OCI-LY3 (cell line): ENCODE data around the gene VAV3.

Experiments
- H2AFZ ChIP-seq: fragments of 200-600, 300-600 bp; shearing (Covaris generic); 2 replicates; pipeline ENCODE4 v1.6.0; 2014; ENCODE audit warnings: antibody characterized with exemption, low read depth, low read length
- H3K27ac ChIP-seq: fragments of 200-600, 300-600 bp; sonication (generic); 2 replicates; pipeline ENCODE4 v1.5.1; 2014; ENCODE audit warnings: mild to moderate bottlenecking, low read length, moderate library complexity, mixed read lengths
- H3K27me3 ChIP-seq: fragments of 200-600, 300-600 bp; sonication (generic); 2 replicates; pipeline ENCODE4 v1.6.1; 2014; ENCODE audit warnings: low read depth, low read length, mixed read lengths
- H3K36me3 ChIP-seq: fragments of 200-600, 300-600 bp; sonication (generic); replicated peaks from 2 replicates; pipeline ENCODE3; 2014; ENCODE audit warnings: low read depth, low read length, mixed read lengths
- H3K4me1 ChIP-seq: fragments of 300-600, 200-600 bp; sonication (generic); 2 replicates; pipeline ENCODE4 v1.6.1; 2014; ENCODE audit warnings: low read length, mixed read lengths
- H3K4me2 ChIP-seq: fragments of 200-600, 300-600 bp; sonication (generic); 2 replicates; pipeline ENCODE4 v1.6.1; 2014; ENCODE audit warnings: low read length, mixed read lengths
- H3K4me3 ChIP-seq: fragments of 300-600, 200-600 bp; sonication (generic); 2 replicates; pipeline ENCODE4 v1.5.1; 2014; ENCODE audit warnings: antibody characterized with exemption, mild to moderate bottlenecking, low read length, moderate library complexity
- H3K79me2 ChIP-seq: fragments of 300-600, 200-600 bp; shearing (Covaris generic); 2 replicates; pipeline ENCODE4 v1.6.1; 2014; ENCODE audit warnings: mild to moderate bottlenecking, low read length, mixed read lengths
- H3K9ac ChIP-seq: fragments of 300-600, 200-600 bp; shearing (Covaris generic); 2 replicates; pipeline ENCODE4 v1.6.0; 2014; ENCODE audit warnings: mild to moderate bottlenecking, low read length, moderate library complexity
- H3K9me3 ChIP-seq: fragments of 200-600, 300-600 bp; shearing (Covaris generic); 2 replicates; pipeline ENCODE4 v1.6.1; 2014; ENCODE audit warnings: low read length, mixed read lengths; ENCODE audit not compliant: insufficient read depth
- H4K20me1 ChIP-seq: fragments of 200-600, 300-600 bp; sonication (generic); 2 replicates; pipeline ENCODE4 v1.6.1; 2016; ENCODE audit warnings: low read length, mixed read lengths; ENCODE audit not compliant: insufficient read depth
- EZH2phosphoT487 ChIP-seq: fragments of 200-600 bp; shearing (Covaris generic); IDR thresholded peaks from 2 replicates; pipeline ENCODE4 v1.6.1; 2018; ENCODE audit warnings: antibody characterized with exemption, mixed run types, low read depth
- TF ChIP-seq, protein P1 (sequence below): fragments of 200-600, 300-600 bp; sonication (generic); IDR thresholded peaks from 2 replicates; pipeline ENCODE4 v1.5.1; 2014; ENCODE audit warnings: antibody characterized with exemption, low read length, low read depth

Gene VAV3

DNA sequence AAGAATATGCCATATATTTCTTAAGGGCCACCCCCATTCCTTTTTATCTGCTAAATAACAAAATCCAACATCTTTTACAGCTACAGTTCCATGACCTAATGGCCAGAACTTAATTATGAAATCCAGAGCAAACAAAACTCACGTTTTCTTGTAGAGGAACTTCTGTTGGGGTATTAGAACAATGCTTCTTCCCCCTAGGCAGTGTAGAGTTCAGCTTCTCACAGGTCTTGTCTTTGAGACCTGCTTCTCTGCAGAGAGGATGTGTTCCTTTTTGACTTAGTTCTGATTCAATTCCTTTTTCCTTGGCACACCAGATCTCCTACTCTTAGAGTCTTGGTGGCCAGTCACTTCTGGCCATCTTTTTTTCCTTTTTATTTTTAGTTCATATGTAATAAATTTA, 22.2 kb downstream of the VAV3 start:
- H3K4me2 ChIP-seq: no peak overlapping the region
- no peak for TF ChIP-seq EZH2phosphoT487
- TF ChIP-seq, protein P1, sequence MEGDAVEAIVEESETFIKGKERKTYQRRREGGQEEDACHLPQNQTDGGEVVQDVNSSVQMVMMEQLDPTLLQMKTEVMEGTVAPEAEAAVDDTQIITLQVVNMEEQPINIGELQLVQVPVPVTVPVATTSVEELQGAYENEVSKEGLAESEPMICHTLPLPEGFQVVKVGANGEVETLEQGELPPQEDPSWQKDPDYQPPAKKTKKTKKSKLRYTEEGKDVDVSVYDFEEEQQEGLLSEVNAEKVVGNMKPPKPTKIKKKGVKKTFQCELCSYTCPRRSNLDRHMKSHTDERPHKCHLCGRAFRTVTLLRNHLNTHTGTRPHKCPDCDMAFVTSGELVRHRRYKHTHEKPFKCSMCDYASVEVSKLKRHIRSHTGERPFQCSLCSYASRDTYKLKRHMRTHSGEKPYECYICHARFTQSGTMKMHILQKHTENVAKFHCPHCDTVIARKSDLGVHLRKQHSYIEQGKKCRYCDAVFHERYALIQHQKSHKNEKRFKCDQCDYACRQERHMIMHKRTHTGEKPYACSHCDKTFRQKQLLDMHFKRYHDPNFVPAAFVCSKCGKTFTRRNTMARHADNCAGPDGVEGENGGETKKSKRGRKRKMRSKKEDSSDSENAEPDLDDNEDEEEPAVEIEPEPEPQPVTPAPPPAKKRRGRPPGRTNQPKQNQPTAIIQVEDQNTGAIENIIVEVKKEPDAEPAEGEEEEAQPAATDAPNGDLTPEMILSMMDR: no peak
- H3K9ac ChIP-seq: no peak overlapping the region
- H3K79me2 ChIP-seq: no peaks in the 10 kb centered on the region
- no peaks in the 10 kb centered on the region for H3K9me3 ChIP-seq
- H3K27me3 ChIP-seq: peaks cover 17% of the 10 kb centered on the region
- no peaks in the 10 kb centered on the region for H3K36me3 ChIP-seq
- H3K27ac ChIP-seq: no peak overlapping the region
- no peaks in the 10 kb centered on the region for H4K20me1 ChIP-seq
- H3K4me1 ChIP-seq: no peaks in the 10 kb centered on the region
- no peak overlapping the region for H3K4me3 ChIP-seq
- H2AFZ ChIP-seq: no peak overlapping the region

DNA sequence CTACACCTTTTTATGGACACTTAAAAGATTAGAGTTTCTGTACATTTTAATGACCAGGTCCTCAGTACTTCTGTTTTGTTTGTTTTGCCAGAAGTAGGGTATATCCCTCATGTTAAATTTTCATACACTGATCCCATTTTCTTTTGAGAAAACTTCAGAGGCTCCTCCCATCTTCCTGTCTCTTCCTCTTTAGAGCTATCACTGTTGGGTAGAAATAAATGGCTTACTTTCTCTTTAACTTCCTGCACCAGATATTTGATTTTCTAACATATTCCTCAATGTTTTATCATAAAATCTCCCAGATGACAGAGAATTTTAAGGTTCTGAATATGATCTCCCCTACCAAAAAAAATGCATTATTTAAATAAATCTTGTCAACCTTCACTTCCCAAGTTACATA, 23.4 kb downstream of the VAV3 start:
- H3K79me2 ChIP-seq: no peaks in the 10 kb centered on the region
- H3K36me3 ChIP-seq: no peaks in the 10 kb centered on the region
- H2AFZ ChIP-seq: no peak overlapping the region
- H3K4me1 ChIP-seq: peaks cover 7% of the 10 kb centered on the region
- H3K4me2 ChIP-seq: no peak overlapping the region
- no peak overlapping the region for H3K4me3 ChIP-seq
- H3K9me3 ChIP-seq: no peaks in the 10 kb centered on the region
- H4K20me1 ChIP-seq: no peaks in the 10 kb centered on the region
- H3K27ac ChIP-seq: no peak overlapping the region
- peaks cover 23% of the 10 kb centered on the region for H3K27me3 ChIP-seq
- H3K9ac ChIP-seq: no peak overlapping the region
- TF ChIP-seq EZH2phosphoT487: no peak
- TF ChIP-seq, protein P1: no peak

DNA sequence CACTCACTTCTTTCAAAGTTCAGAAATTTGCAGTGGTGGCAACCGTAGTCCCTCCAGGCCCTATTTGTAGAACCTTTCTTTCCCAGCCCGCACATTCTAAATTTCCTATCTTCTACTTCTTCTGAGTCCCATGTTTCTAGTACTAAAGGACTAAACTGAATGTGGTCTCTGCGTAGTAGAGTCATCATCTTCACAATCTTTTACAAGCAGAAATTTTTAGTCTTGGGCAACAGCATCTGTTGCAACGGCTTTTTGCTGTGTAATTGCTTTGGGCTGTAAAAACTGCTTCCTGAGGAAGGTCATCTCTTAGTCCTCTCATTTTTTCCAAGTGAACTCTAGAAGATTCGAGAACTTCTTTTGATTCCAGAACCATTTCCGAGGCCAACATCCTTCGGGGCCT, 23.9 kb downstream of the VAV3 start:
- no peak overlapping the region for H3K4me3 ChIP-seq
- H3K79me2 ChIP-seq: no peaks in the 10 kb centered on the region

DNA sequence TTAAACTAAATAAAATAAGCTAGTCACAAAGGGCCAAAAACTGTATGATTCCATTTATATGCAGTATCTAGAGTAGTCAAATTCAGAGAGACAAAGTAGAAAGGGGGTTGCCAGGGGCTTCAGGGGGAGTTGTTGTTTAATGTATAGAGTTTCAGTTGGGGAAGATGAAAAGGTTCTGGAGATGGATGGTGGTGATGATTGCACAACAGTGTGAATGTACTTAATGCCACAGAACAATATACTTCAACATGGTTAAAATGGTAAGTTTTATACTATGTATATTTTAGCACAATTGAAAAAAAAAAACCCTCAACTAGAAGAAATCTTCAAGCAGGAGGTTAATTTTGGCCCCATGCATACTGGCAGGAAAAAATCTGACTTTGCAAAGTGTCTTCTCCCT, 24.3 kb downstream of the VAV3 start:
- Histone ChIP-seq H4K20me1 (no peaks in the 10 kb centered on the region), H3K27ac (no peak overlapping the region), H3K4me2 (no peak overlapping the region), H3K36me3 (no peaks in the 10 kb centered on the region), H3K4me1 (peaks cover 15% of the 10 kb centered on the region), H3K27me3 (peaks cover 23% of the 10 kb centered on the region), H3K9ac (no peak overlapping the region), H3K4me3 (no peak overlapping the region), H2AFZ (no peak overlapping the region), H3K79me2 (no peaks in the 10 kb centered on the region), H3K9me3 (no peaks in the 10 kb centered on the region)
- TF ChIP-seq EZH2phosphoT487: no peak
- TF ChIP-seq, protein P1: no peak

More for the DNA sequence above, 23.9 kb downstream of the VAV3 start:
- Histone ChIP-seq H3K27me3 (peaks cover 23% of the 10 kb centered on the region), H3K27ac (no peak overlapping the region), H3K9ac (no peak overlapping the region), H2AFZ (no peak overlapping the region), H3K9me3 (no peaks in the 10 kb centered on the region), H3K4me2 (no peak overlapping the region), H3K36me3 (no peaks in the 10 kb centered on the region), H4K20me1 (no peaks in the 10 kb centered on the region), H3K4me1 (peaks cover 11% of the 10 kb centered on the region)
- no peak for TF ChIP-seq EZH2phosphoT487
- TF ChIP-seq, protein P1: no peak
